HAP-1 (cell line): ENCODE data around the gene SIX1.

Experiments
- DNase-seq, 2 experiments: peaks; one replicate each; pipeline ENCODE4 v3.0.0-alpha.2; 2016 to 2020; ENCODE audit warnings: low spot score in 2 of 2
- H3K27me3 ChIP-seq: fragments of 250-450 bp; sonication (Bioruptor Pico); 2 replicates; pipeline ENCODE4 v1.5.1; 2020; ENCODE audit warnings: low read depth, mild to moderate bottlenecking, moderate library complexity
- H3K36me3 ChIP-seq: fragments of 250-450 bp; sonication (Bioruptor Pico); replicated peaks from 2 replicates; pipeline ENCODE4 v1.5.1; 2020; ENCODE audit warnings: mild to moderate bottlenecking
- H3K4me1 ChIP-seq: fragments of 250-450 bp; sonication (Bioruptor Pico); 2 replicates; pipeline ENCODE4 v1.5.1; 2020; ENCODE audit warnings: mild to moderate bottlenecking
- H3K4me3 ChIP-seq: fragments of 250-450 bp; sonication (Bioruptor Pico); 2 replicates; pipeline ENCODE4 v1.5.1; 2020; ENCODE audit warnings: mild to moderate bottlenecking, moderate library complexity
- H3K9me3 ChIP-seq: fragments of 250-450 bp; sonication (Bioruptor Pico); 2 replicates; pipeline ENCODE4 v1.5.1; 2020; ENCODE audit warnings: mild to moderate bottlenecking, moderate library complexity
- in situ Hi-C: fragments of 300-500 bp; cut with MboI; formaldehyde crosslinking; loops from 3 replicates; pipeline ENCODE4 v1.14.3; 2020; ENCODE audit warnings: low sequenced_read_pairs, inconsistent platforms, mixed read lengths

SIX1 gene

DNA sequence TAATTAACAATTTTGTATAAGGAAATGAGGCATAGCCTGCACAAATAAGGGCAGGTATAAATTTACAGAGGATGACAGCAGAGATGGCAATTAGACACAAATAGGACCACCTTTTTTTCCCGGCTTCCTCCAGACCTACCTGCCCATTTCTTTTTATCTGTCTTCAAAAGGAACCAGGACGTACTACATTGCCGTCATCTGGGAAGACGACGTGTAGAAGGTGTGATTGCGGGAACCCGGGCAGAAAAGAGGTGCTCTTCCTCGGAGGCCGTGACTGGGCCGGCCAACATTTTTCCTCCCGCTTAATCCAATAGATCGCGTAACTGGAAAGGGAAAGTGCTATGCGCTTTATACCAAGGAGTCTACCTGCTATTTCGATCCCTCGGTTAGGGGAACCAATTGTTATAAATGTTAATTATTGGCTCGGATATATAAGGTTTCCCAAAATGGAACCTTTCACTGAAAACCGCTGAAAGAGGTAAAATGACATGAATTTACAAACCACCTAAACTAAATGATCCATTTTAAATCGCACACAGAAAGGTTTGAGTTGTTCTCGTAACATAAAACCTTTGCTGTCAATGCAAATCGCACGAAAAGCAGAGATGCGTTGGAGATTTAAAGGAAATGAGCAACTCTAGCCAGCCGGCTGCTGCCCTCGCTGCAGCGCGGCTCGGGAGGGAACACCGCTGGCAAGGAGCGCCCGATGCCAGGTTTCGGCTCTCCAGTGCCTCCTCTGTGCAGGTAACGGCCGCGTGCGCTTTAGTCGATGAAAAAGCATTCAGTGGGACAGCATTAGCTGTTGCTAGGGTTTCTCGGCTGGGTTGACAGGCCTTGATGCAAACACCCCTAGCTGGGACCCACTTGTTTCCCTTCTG, 2.8 kb upstream of the SIX1 start:
- Histone ChIP-seq H3K27me3 (no peaks in the 10 kb centered on the region), H3K4me1 (peaks cover 16% of the 10 kb centered on the region), H3K4me3 (no peak overlapping the region), H3K9me3 (no peaks in the 10 kb centered on the region), H3K36me3 (no peaks in the 10 kb centered on the region)
- no peak for DNase-seq
- in situ Hi-C loops: loop anchor here (10.0 kb wide), 1 partner anchor 73 kb away; the partner anchor contains the start of gene SIX4

DNA sequence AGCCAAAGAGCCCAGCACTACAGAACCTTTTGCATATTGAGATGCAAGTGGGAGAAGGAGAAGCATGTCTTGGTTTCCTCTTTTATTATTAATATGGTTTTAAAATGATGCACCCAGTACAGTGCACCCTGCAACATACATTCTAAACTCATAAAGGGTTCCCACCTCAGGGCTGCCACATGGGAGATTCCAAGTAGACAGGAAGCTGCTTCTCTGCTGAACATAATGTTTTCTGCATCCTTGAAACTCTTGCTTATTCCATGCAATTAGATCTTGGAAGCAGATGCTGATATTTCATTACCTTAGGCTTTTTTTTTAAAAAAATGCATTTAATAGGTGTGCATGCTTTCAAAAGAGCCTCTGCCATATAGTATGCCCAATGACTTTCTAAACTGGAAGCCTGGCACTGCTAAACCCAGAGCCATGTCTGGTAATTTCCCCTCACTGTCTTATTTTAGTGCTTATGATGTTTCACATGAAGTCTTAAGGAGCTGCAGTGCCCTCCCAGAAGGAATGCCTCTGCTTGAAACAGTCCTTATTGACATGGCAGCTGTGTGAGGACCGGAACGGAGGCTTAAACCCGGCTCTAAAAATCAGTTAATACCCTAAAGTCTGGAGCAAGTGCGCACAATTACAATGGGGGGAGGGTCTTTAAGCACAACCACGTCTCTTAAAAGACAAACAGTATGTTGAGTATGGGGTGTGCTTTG, 2.0 kb upstream of the SIX1 start:
- in situ Hi-C loops: loop anchor here (10.0 kb wide), 1 partner anchor 74 kb away; the partner anchor contains the start of gene SIX4
- Histone ChIP-seq H3K36me3 (peaks cover under 1% of the 10 kb centered on the region; the same call in 1 of the 2 replicates), H3K4me3 (no peak overlapping the region), H3K27me3 (no peaks in the 10 kb centered on the region), H3K4me1 (peaks cover 17% of the 10 kb centered on the region), H3K9me3 (no peaks in the 10 kb centered on the region)
- no peak for DNase-seq

DNA sequence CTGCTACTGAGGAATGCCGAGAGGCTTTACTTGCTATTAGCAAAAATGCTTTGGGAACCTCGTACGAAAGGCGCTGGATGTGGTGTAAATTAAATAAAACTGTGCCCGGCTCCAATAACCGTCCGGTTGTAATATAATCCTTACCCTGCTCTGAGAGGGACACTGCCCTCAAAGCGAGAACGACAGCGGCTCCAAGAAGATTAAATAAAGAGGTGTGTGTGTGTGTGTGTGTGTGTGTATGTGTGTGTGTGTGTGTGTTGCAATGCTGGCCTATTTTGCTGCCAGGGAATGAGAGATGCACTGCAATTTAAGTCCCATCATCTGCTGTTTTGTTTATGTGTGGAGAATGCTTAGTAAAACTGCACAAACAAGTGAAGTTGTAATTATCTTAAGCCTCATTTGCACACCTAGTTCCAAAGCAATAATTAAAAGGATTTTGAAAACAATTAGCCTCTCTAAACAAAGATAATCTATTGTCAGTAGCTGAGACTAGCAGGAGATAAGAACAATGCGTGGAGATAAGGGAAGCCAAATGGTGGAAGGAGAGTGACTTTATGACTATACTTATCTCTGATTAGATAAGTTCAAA, 1.2 kb upstream of the SIX1 start:
- H3K27me3 ChIP-seq: no peaks in the 10 kb centered on the region
- DNase-seq: peak in 1 of 2 experiments; percentile 43
- peak overlapping the region; percentile 54 for H3K4me3 ChIP-seq
- peaks cover 3% of the 10 kb centered on the region; the same call in 1 of the 2 replicates for H3K36me3 ChIP-seq
- peaks cover 17% of the 10 kb centered on the region for H3K4me1 ChIP-seq
- in situ Hi-C loops: loop anchor here (10.0 kb wide), 1 partner anchor 74 kb away; the partner anchor contains the start of gene SIX4
- no peaks in the 10 kb centered on the region for H3K9me3 ChIP-seq

DNA sequence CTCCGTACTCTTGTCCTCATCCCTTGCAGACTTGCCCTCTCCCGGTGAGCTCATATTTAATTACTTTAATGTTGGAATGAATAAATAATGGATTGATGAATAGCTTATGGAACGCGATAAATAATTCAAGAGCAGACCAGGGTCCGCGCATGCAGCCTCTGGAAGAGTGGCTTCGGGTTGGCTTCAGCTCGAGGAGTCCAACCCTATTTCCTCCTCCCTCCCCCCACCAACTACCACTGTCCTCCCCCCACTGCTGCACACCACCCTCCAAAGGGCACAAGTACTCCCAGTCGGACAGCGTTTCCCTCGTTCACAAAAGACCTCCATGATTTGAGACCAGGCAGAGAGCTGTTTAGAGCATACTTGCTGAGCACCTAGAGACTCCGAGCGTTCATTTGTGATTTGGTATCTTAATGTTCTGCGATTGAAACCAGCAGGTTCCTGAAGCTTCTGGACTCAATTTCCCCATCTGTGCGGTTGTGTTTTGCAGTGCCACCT, 647 bp upstream of the SIX1 start:
- in situ Hi-C loops: loop anchor here (10.0 to 25.0 kb wide), 2 partner anchors 75 to 337 kb away; partner anchors contain the start of genes SIX4, SLC38A6 and TRMT5
- H3K4me3 ChIP-seq: peak overlapping the region; percentile 54
- no peaks in the 10 kb centered on the region for H3K27me3 ChIP-seq
- DNase-seq: peak in 1 of 2 experiments; percentile 54
- H3K36me3 ChIP-seq: peaks cover 3% of the 10 kb centered on the region; the same call in 1 of the 2 replicates
- H3K9me3 ChIP-seq: no peaks in the 10 kb centered on the region
- H3K4me1 ChIP-seq: peaks cover 17% of the 10 kb centered on the region

DNA sequence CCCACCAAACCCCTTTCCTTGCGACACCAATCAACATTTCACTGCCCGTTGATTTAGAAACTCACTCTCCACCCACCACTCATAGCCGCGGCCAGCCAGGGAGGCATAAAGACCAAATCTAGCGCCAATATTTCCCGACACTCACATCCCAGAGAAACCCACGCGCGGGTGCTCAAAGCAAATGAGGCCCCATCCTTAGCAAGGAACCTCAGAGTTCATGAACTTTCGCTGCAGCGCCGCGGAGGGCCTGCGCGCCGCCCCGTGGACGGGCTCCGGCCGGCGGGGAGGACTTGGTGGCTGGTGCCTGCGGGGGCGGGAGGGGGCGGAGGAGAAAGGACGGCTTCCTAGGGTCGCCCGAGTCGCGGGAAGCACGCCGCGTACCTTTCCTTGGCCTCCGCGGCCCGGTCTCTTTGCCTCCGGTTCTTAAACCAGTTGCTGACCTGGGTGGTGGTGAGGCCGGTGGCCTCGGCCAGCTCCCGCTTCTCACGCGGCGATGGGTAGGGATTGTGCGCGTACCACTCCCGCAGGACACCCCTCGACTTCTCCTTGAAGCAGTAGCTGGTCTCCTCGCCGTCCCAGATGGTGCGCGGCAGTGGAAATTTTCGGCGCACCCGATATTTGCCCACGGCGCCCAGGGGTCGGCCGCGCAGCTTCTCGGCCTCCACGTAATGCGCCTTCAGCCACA, 886 bp downstream of the SIX1 start:
- no peaks in the 10 kb centered on the region for H3K9me3 ChIP-seq
- peaks cover 3% of the 10 kb centered on the region for H3K36me3 ChIP-seq
- in situ Hi-C loops: loop anchor here (25.0 kb wide), 1 partner anchor 339 kb away; the partner anchor contains the start of genes SLC38A6 and TRMT5
- no peaks in the 10 kb centered on the region for H3K27me3 ChIP-seq
- H3K4me1 ChIP-seq: peaks cover 17% of the 10 kb centered on the region
- peak in 1 of 2 experiments; percentile 57 for DNase-seq
- peak overlapping the region; percentile 54 for H3K4me3 ChIP-seq

DNA sequence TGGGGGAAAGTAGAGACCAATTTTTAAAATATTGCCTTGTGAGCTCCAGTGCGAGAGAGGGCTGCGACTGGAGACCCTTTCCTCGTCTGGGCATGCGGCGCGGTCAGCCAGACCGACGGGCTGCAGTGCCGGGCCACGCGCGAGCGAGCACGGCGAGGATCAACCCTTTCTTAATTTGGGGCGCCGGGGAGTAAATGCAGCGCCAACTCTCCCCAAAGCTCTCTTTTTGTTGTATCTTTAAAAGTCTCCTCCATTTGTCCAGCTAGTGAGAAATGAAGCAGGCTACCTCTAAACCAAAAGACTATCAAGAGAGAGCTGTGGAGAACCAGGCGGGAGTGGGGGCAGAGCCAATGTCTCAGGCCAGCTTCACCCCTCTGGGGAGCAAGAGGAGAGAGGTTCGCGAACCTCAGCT, 1.4 kb downstream of the SIX1 start:
- H3K9me3 ChIP-seq: no peaks in the 10 kb centered on the region
- H3K27me3 ChIP-seq: no peaks in the 10 kb centered on the region
- peaks cover 17% of the 10 kb centered on the region for H3K4me1 ChIP-seq
- no peak for DNase-seq
- H3K4me3 ChIP-seq: peak overlapping the region; percentile 54
- in situ Hi-C loops: loop anchor here (25.0 kb wide), 1 partner anchor 339 kb away; the partner anchor contains the start of genes SLC38A6 and TRMT5
- peaks cover 3% of the 10 kb centered on the region for H3K36me3 ChIP-seq

DNA sequence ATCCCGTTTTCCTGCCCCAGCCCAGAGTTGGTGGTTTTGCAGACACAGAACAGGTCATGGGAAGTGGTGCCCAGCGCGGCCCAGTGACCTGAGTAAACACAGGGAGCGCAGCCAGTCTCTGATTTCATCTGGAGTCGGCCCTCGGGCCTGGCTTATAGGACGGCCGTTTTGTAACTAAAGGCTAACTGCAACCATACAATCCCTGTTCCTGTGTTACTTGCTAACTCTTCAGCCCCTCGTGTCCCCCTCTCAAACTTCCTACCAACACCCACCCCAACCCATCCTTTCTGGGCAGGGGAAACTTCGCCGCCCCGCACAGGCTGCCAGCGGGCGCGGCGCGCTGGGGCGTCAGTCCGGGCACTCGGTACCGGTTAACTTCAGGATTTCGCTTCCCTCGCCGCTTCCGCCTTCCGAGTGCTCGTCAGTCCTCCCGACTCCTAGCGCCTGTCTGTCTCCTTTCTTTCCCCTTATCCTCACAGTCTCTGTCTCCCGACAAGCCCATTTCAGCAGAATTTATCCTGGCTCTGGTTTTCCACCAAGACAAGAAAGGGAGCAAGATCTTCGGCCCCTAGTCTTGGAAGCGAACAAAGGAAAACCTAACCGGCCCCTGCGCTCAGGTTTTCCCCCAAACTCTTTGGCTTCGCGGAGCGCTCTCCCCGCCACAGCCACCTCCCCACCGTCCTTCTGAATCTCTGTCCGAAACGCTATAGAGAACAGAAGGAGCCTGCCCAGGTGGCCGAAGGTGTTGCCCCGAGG, 2.0 kb downstream of the SIX1 start:
- peaks cover 17% of the 10 kb centered on the region for H3K4me1 ChIP-seq
- peak overlapping the region; percentile 54 for H3K4me3 ChIP-seq
- H3K27me3 ChIP-seq: no peaks in the 10 kb centered on the region
- H3K9me3 ChIP-seq: no peaks in the 10 kb centered on the region
- in situ Hi-C loops: loop anchor here (25.0 kb wide), 1 partner anchor 340 kb away; the partner anchor contains the start of genes SLC38A6 and TRMT5
- DNase-seq: no peak
- peaks cover 3% of the 10 kb centered on the region for H3K36me3 ChIP-seq

DNA sequence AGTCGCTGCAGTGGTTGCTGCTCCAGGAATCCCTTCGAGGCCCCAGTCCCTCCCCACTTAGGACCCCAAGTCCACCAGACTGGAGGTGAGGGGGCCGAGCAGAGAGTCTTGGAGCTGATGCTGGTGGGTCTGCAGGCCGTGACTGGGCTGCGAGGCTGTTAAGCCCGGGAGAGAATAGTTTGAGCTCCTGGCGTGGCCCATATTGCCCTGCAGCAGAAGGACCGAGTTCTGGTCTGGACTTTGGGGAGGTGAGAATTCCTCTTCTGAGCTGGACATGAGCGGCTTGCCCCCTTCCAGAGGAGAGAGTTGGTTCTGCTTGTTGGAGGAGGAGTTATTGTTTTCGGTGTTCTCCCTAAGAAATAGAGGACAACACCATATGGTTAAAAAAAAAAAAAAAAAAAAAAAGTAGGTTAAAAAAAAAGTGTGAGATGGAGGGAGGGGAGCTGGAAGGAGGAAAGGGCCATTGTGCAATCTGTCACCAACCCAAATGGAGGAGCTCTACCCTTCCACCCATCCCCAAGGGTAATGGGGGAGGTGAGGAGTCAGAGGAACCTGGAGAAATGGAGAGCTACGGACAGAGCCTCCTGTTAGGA, 3.0 kb downstream of the SIX1 start:
- in situ Hi-C loops: loop anchor here (25.0 kb wide), 1 partner anchor 341 kb away; the partner anchor contains the start of genes SLC38A6 and TRMT5

DNA sequence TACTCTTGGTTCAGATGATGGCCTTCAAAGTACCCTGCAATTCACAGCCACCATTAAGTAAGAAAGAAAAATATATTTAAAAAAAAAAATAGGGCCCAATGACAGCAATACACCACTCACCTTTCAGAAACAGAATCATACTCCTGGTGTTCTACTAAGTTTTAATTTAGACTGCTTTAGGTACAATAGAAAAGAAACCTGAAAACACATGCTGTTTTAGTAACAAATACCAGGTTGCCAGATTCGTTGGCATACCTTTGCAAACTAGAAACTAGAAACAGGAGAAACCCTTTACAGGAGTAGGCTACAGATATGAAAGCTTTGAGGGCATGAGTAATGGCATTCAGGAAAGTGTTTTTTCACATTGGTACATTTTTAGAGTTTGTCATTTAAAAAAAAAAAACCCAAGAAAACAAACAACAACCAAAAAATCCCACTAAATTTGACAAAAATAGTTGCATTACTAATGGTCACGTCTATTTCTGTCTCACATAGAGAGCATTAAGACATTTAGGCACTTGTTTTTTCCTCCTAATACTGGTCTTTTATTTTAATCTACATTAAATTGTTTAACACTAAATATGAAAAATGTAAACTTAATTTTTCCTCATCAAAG, 4.0 kb downstream of the SIX1 start:
- Histone ChIP-seq H3K36me3 (peaks cover 3% of the 10 kb centered on the region), H3K4me3 (no peak overlapping the region), H3K27me3 (no peaks in the 10 kb centered on the region), H3K9me3 (no peaks in the 10 kb centered on the region), H3K4me1 (peaks cover 13% of the 10 kb centered on the region)
- in situ Hi-C loops: loop anchor here (25.0 kb wide), 1 partner anchor 342 kb away; the partner anchor contains the start of genes SLC38A6 and TRMT5
- no peak for DNase-seq

More for the DNA sequence above, 3.0 kb downstream of the SIX1 start:
- H3K36me3 ChIP-seq: peaks cover 3% of the 10 kb centered on the region
- peaks cover 17% of the 10 kb centered on the region for H3K4me1 ChIP-seq
- DNase-seq: no peak
- H3K4me3 ChIP-seq: no peak overlapping the region
- no peaks in the 10 kb centered on the region for H3K9me3 ChIP-seq
- H3K27me3 ChIP-seq: no peaks in the 10 kb centered on the region

DNA sequence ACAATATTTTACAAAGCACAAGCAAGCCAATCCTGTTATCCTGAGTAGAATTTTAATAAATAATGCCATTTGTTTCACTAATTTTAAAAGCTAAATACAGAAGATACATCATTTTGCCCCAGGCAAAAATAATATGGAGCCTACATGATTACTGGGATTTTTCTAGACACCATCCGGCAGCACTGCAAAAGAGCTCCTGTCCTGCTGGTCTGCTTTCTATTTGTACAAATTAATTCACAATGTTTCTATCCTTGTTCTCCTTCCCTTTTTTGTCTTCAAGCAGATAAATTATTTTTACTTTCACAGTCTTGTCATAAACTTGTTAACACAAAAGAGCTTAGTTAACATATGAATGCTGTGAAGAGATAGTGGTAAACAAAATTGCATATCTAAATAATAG, 4.6 kb downstream of the SIX1 start:
- in situ Hi-C loops: loop anchor here (25.0 kb wide), 1 partner anchor 343 kb away; the partner anchor contains the start of genes SLC38A6 and TRMT5
- Histone ChIP-seq H3K27me3 (no peaks in the 10 kb centered on the region), H3K4me1 (peaks cover 7% of the 10 kb centered on the region), H3K4me3 (no peak overlapping the region), H3K9me3 (no peaks in the 10 kb centered on the region), H3K36me3 (peaks cover 3% of the 10 kb centered on the region)
- DNase-seq: no peak

DNA sequence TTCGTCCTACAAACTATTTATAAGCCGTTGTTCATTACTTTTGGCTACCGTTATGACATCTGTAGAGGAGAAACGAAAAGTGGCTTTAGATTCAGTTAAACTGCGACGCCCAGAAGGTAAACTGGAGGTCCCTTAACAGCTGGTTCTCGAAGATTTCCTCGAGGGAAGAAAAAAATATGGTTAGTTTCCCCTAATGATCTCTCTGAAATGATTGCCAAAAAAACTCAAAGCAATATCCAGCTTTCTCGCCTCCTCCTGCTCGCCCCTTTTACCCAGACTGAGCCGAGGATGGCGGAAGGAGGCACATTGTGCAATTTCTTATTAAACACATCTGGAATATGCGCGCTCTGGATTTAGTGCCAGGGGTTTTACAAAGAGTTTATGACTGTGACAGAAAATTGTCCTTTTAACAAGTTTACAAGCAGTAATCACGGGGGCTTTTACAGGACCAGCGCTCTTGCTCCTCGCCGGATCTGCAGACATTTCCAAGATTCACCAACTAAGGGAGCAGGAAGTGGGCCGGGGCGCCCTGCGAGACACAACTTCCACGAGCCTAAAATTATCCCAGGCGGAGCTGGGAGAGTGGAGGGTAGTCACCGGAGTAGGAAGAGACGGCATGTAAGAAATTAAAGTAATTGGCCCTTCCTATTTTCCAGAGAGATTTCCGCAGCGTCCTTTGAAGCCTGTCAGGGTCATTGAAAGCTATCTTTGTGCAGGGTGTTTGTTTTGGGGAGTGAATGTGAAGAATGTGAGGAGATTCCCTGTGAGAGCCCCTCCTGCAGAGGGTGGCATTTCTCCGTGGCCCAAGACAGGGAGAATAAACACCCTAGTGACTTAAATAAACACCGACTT, 5.6 kb downstream of the SIX1 start:
- no peak for DNase-seq
- H3K36me3 ChIP-seq: peaks cover 3% of the 10 kb centered on the region
- peaks cover 7% of the 10 kb centered on the region for H3K4me1 ChIP-seq
- no peaks in the 10 kb centered on the region for H3K27me3 ChIP-seq
- in situ Hi-C loops: loop anchor here (25.0 kb wide), 1 partner anchor 344 kb away; the partner anchor contains the start of genes SLC38A6 and TRMT5
- H3K9me3 ChIP-seq: no peaks in the 10 kb centered on the region
- no peak overlapping the region for H3K4me3 ChIP-seq
